Glutamatergic neuron (in vitro differentiated cells): ENCODE measurements around the gene RCBTB2. TPM values are rescaled to one million over a fixed set of nuclear protein-coding genes. Genes with fewer than 3 reads are reported as not detected.
"Not testable (repeated sequence)": the region's sequence is repeated elsewhere in the genome, so short reads cannot be mapped to it uniquely, and the experiment has no call there.

Experiments
- DNase-seq: peaks from one replicate; pipeline ENCODE4 v3.0.0; 2022
- H3K27ac Mint-ChIP-seq: one replicate; pipeline ENCODE4 v1.8.0; 2020; ENCODE audit warnings: mild to moderate bottlenecking, mixed read lengths, inconsistent platforms; ENCODE audit not compliant: unreplicated experiment
- H3K27me3 Mint-ChIP-seq: one replicate; pipeline ENCODE4 v1.8.0; 2020; ENCODE audit warnings: mild to moderate bottlenecking, moderate library complexity, mixed read lengths, inconsistent platforms; ENCODE audit not compliant: unreplicated experiment
- H3K36me3 Mint-ChIP-seq: one replicate; pipeline ENCODE4 v1.8.0; 2020; ENCODE audit warnings: mild to moderate bottlenecking, mixed read lengths, inconsistent platforms; ENCODE audit not compliant: unreplicated experiment
- H3K4me1 Mint-ChIP-seq: one replicate; pipeline ENCODE4 v1.8.0; 2020; ENCODE audit warnings: mild to moderate bottlenecking, low read depth, mixed read lengths, inconsistent platforms; ENCODE audit not compliant: unreplicated experiment
- H3K4me3 Mint-ChIP-seq: one replicate; pipeline ENCODE4 v1.8.0; 2020; ENCODE audit warnings: mild to moderate bottlenecking, mixed read lengths, inconsistent platforms; ENCODE audit not compliant: unreplicated experiment
- H3K9me3 Mint-ChIP-seq: one replicate; pipeline ENCODE4 v1.8.0; 2020; ENCODE audit warnings: mild to moderate bottlenecking, moderate library complexity, mixed read lengths, inconsistent platforms; ENCODE audit not compliant: unreplicated experiment
- CTCF ChIP-seq: fragments of 200-600 bp; sonication (generic); IDR thresholded peaks from one replicate; pipeline ENCODE4 v1.5.0; 2021; ENCODE audit not compliant: partially characterized antibody, unreplicated experiment
- total RNA-seq: library from RNA; stranded (reverse); fragmentation: NEBNext Ultra II Directional; extraction: Animal tissue kit (Norgen Biotek cat#: 25700); gene quantifications from one replicate; pipeline ENCODE4 v1.2.1, GENCODE V29; 2021; ENCODE audit not compliant: unreplicated experiment

RCBTB2 gene
- total RNA-seq, 1 donor from 2014 or later: 7.4 TPM

- Mint-ChIP-seq H3K4me3 (no peak overlapping the region), H3K36me3 (no peaks in the 10 kb centered on the region), H3K27me3 (peaks cover 1% of the 10 kb centered on the region), H3K27ac (no peak overlapping the region), H3K4me1 (no peaks in the 10 kb centered on the region), H3K9me3 (peaks cover 2% of the 10 kb centered on the region)
- DNase-seq: no peak
- TF ChIP-seq CTCF: no peak
Measured at GRCh38 chr13:48457578-48458242, 75.2 kb downstream of the RCBTB2 start.

- no peak overlapping the region for H3K4me3 Mint-ChIP-seq
- no peaks in the 10 kb centered on the region for H3K4me1 Mint-ChIP-seq
- H3K36me3 Mint-ChIP-seq: no peaks in the 10 kb centered on the region
- H3K9me3 Mint-ChIP-seq: peaks cover 2% of the 10 kb centered on the region
- no peak overlapping the region for H3K27ac Mint-ChIP-seq
- DNase-seq: no peak
- no peaks in the 10 kb centered on the region for H3K27me3 Mint-ChIP-seq
- no peak for TF ChIP-seq CTCF
Measured at GRCh38 chr13:48456546-48456945, 76.3 kb downstream of the RCBTB2 start.

GRCh38 chr13:48451196-48451595 is 81.7 kb downstream of the RCBTB2 start:
- not testable (repeated sequence) for H3K36me3 Mint-ChIP-seq

GRCh38 chr13:48449656-48450055 is 83.2 kb downstream of the RCBTB2 start:
- no peak overlapping the region for H3K4me3 Mint-ChIP-seq
- H3K36me3 Mint-ChIP-seq: peaks cover 5% of the 10 kb centered on the region
- H3K9me3 Mint-ChIP-seq: peaks cover 4% of the 10 kb centered on the region
- no peak overlapping the region for H3K27ac Mint-ChIP-seq
- no peaks in the 10 kb centered on the region for H3K27me3 Mint-ChIP-seq
- no peak for DNase-seq
- H3K4me1 Mint-ChIP-seq: no peaks in the 10 kb centered on the region
- no peak for TF ChIP-seq CTCF

More at GRCh38 chr13:48451196-48451595, 81.7 kb downstream of the RCBTB2 start:
- H3K9me3 Mint-ChIP-seq, H3K27ac Mint-ChIP-seq, H3K27me3 Mint-ChIP-seq, DNase-seq, H3K4me1 Mint-ChIP-seq, H3K4me3 Mint-ChIP-seq: not testable (repeated sequence)

- H3K27me3 Mint-ChIP-seq: no peaks in the 10 kb centered on the region
- H3K9me3 Mint-ChIP-seq: peaks cover 4% of the 10 kb centered on the region
- no peak for DNase-seq
- TF ChIP-seq CTCF: no peak
- H3K4me3 Mint-ChIP-seq: no peak overlapping the region
- H3K27ac Mint-ChIP-seq: no peak overlapping the region
- no peaks in the 10 kb centered on the region for H3K4me1 Mint-ChIP-seq
- H3K36me3 Mint-ChIP-seq: peaks cover 5% of the 10 kb centered on the region
Measured at GRCh38 chr13:48448959-48449614, 83.8 kb downstream of the RCBTB2 start.
